Left ventricle myocardium inferior (tissue), 1 donor: ENCODE measurements around the gene MUC12. TPM values are rescaled to one million over a fixed set of nuclear protein-coding genes. Genes with fewer than 3 reads are reported as not detected.

ENCODE experiments used
- DNase-seq: peaks from one replicate; pipeline ENCODE4 v3.0.0-alpha.2; 2020
- H3K27ac ChIP-seq: fragments of 200-600 bp; replicated peaks from 2 replicates; pipeline ENCODE4 v1.8.0; 2021
- H3K27me3 ChIP-seq: fragments of 200-600 bp; 2 replicates; pipeline ENCODE4 v1.8.0; 2021; ENCODE audit warnings: low read depth
- H3K36me3 ChIP-seq: fragments of 200-600 bp; 2 replicates; pipeline ENCODE4 v1.8.0; 2021
- H3K4me1 ChIP-seq: fragments of 200-600 bp; 2 replicates; pipeline ENCODE4 v1.8.0; 2021
- H3K4me3 ChIP-seq: fragments of 200-600 bp; 2 replicates; pipeline ENCODE4 v1.8.0; 2021; ENCODE audit warnings: mild to moderate bottlenecking, moderate library complexity
- H3K9me3 ChIP-seq: fragments of 200-600 bp; replicated peaks from 2 replicates; pipeline ENCODE4 v1.8.0; 2021
- intact Hi-C: fragments of 100-400 bp; cut with micrococcal nuclease; formaldehyde crosslinking; loops from one replicate; pipeline ENCODE4 v1.11.0; 2022
- total RNA-seq: library from RNA; stranded (reverse); fragmentation: NEBNext Ultra II Directional; extraction: Animal tissue kit (Norgen Biotek cat#: 25700); gene quantifications from one replicate; pipeline ENCODE4 v1.2.1, GENCODE V29; 2021
- TF ChIP-seq, protein P1 (sequence below): fragments of 200-600 bp; IDR thresholded peaks from 2 replicates; pipeline ENCODE4 v1.8.0; 2021; ENCODE audit warnings: antibody characterized with exemption, mild to moderate bottlenecking, borderline replicate concordance
- donor health status: DM: no; HTN: yes; CAD: no; lungs with severe emphysema.

The MUC12 gene
- total RNA-seq, 1 donor from 2014 or later: 0.30 TPM

DNA sequence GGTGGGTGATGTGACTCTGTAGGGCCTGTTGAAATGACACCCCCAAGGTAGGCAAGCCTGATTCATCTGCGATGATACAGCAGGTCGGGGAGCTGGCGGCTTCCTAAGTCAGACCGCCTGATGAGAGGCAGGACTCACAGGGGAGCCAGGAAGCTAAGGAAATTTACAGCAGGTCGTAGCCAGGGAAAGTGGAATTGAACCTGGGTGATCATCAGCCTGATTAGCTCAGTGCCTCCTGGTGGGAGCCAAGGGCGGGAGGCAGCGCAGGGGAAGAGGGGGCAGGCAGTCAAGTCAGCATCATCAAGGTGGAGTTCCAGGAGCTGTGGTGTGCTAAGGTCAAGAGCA lies 97.4 kb downstream of the MUC12 start:
- H3K27me3 ChIP-seq: peaks cover 92% of the 10 kb centered on the region
- no peaks in the 10 kb centered on the region for H3K4me1 ChIP-seq
- no peaks in the 10 kb centered on the region for H3K9me3 ChIP-seq
- no peak for DNase-seq
- no peak overlapping the region for H3K4me3 ChIP-seq
- no peaks in the 10 kb centered on the region for H3K36me3 ChIP-seq
- TF ChIP-seq, protein P1, sequence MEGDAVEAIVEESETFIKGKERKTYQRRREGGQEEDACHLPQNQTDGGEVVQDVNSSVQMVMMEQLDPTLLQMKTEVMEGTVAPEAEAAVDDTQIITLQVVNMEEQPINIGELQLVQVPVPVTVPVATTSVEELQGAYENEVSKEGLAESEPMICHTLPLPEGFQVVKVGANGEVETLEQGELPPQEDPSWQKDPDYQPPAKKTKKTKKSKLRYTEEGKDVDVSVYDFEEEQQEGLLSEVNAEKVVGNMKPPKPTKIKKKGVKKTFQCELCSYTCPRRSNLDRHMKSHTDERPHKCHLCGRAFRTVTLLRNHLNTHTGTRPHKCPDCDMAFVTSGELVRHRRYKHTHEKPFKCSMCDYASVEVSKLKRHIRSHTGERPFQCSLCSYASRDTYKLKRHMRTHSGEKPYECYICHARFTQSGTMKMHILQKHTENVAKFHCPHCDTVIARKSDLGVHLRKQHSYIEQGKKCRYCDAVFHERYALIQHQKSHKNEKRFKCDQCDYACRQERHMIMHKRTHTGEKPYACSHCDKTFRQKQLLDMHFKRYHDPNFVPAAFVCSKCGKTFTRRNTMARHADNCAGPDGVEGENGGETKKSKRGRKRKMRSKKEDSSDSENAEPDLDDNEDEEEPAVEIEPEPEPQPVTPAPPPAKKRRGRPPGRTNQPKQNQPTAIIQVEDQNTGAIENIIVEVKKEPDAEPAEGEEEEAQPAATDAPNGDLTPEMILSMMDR: no peak
- intact Hi-C loops: no loop called here
- no peak overlapping the region for H3K27ac ChIP-seq

DNA sequence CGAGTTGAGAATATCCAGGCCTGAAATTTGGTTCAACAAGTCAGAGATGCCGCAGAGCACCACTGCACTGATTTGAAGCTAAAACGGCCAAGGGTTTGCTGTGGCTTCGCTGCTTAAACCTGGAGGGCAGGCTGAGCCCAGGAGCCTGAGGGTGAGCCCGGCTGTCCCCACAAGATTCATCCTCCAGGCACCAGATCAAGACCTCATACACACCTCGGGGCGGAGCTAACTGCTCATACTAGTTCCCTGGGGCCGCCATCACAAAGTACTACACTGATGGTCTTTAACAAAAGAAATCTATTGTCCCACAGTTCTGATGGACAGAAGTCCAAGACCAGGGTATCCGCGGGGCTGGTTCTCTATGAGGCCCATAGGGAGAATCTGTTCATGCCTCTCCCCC lies 99.0 kb downstream of the MUC12 start:
- TF ChIP-seq, protein P1: no peak

More for the DNA sequence above, 99.0 kb downstream of the MUC12 start:
- Histone ChIP-seq H3K4me1 (no peaks in the 10 kb centered on the region), H3K27ac (no peak overlapping the region), H3K9me3 (no peaks in the 10 kb centered on the region), H3K4me3 (no peak overlapping the region), H3K36me3 (no peaks in the 10 kb centered on the region), H3K27me3 (peaks cover 85% of the 10 kb centered on the region)
- DNase-seq: no peak
- intact Hi-C loops: no loop called here

Other genes starting within 250 kb of the MUC12 start
- not detected for gene EPO, start 249.1 kb upstream of the MUC12 start, total RNA-seq
- not detected for gene ZAN, start 236.0 kb upstream of the MUC12 start, total RNA-seq
- gene EPHB4, start 142.0 kb upstream of the MUC12 start, total RNA-seq: 20.3 TPM
- gene SLC12A9, start 116.9 kb upstream of the MUC12 start, total RNA-seq: 10.9 TPM
- 11.7 TPM for gene TRIP6, start 102.2 kb upstream of the MUC12 start, total RNA-seq
- 51.3 TPM for gene SRRT, start 94.5 kb upstream of the MUC12 start, total RNA-seq
- 2.4 TPM for gene UFSP1, start 79.8 kb upstream of the MUC12 start, total RNA-seq
- gene ACHE, start 73.7 kb upstream of the MUC12 start, total RNA-seq: 0.49 TPM
- gene MUC3A, start 20.0 kb upstream of the MUC12 start, total RNA-seq: 0.19 TPM
- gene MUC17, start 50.5 kb downstream of the MUC12 start, total RNA-seq: not detected
- gene TRIM56, start 115.9 kb downstream of the MUC12 start, total RNA-seq: 17.0 TPM
- gene SERPINE1, start 157.5 kb downstream of the MUC12 start, total RNA-seq: 4.3 TPM
- 10.7 TPM for gene AP1S1, start 184.9 kb downstream of the MUC12 start, total RNA-seq
- gene VGF, start 196.0 kb downstream of the MUC12 start, total RNA-seq: not detected
- gene NAT16, start 210.7 kb downstream of the MUC12 start, total RNA-seq: not detected
- not detected for gene MOGAT3, start 231.5 kb downstream of the MUC12 start, total RNA-seq
- gene PLOD3, start 248.0 kb downstream of the MUC12 start, total RNA-seq: 38.7 TPM
- gene ZNHIT1, start 248.6 kb downstream of the MUC12 start, total RNA-seq: 56.9 TPM